H9 (cell line): ENCODE measurements around the gene NEGR1. TPM values are rescaled to one million over a fixed set of nuclear protein-coding genes. Genes with fewer than 3 reads are reported as not detected.

ENCODE experiments used
- DNase-seq: peaks from one replicate; pipeline ENCODE4 v3.0.0-alpha.2; 2017
- H2AFZ ChIP-seq: one replicate; pipeline ENCODE4 v1.6.1; 2013; ENCODE audit warnings: mild to moderate bottlenecking, low read length, control low read depth, moderate library complexity
- H2AK5ac ChIP-seq: 2 replicates; pipeline ENCODE4 v1.6.1; 2013; ENCODE audit warnings: low read length, control low read depth, mixed read lengths; ENCODE audit not compliant: insufficient read length
- H2BK120ac ChIP-seq: one replicate; pipeline ENCODE4 v1.6.1; 2013; ENCODE audit warnings: low read depth, mild to moderate bottlenecking, low read length, control low read depth, inconsistent platforms; ENCODE audit not compliant: poor library complexity, severe bottlenecking
- H2BK12ac ChIP-seq: 2 replicates; pipeline ENCODE4 v1.6.1; 2013; ENCODE audit warnings: low read length, control low read depth, mixed read lengths, low read depth; ENCODE audit not compliant: insufficient read length
- H2BK15ac ChIP-seq: 2 replicates; pipeline ENCODE4 v1.6.1; 2013; ENCODE audit warnings: low read depth, low read length, control low read depth
- H2BK20ac ChIP-seq: one replicate; pipeline ENCODE4 v1.6.1; 2013; ENCODE audit warnings: low read depth, mild to moderate bottlenecking, low read length, control low read depth, inconsistent platforms; ENCODE audit not compliant: poor library complexity, severe bottlenecking
- H2BK5ac ChIP-seq: 2 replicates; pipeline ENCODE4 v1.6.1; 2013; ENCODE audit warnings: low read length, control low read depth, mixed read lengths; ENCODE audit not compliant: insufficient read length
- H3K14ac ChIP-seq: 2 replicates; pipeline ENCODE4 v1.6.1; 2013; ENCODE audit warnings: low read length, control low read depth; ENCODE audit not compliant: insufficient read depth
- H3K18ac ChIP-seq: 2 replicates; pipeline ENCODE4 v1.6.1; 2013; ENCODE audit warnings: low read depth, mild to moderate bottlenecking, mixed read lengths, low read length, control low read depth; ENCODE audit not compliant: insufficient read length
- H3K23ac ChIP-seq: 2 replicates; pipeline ENCODE4 v1.6.1; 2013; ENCODE audit warnings: low read length, control low read depth, mixed read lengths, low read depth; ENCODE audit not compliant: insufficient read length
- H3K23me2 ChIP-seq: 2 replicates; pipeline ENCODE4 v1.6.1; 2013; ENCODE audit warnings: low read depth, mild to moderate bottlenecking, mixed read lengths, low read length, control low read depth; ENCODE audit not compliant: insufficient read length, poor library complexity, severe bottlenecking
- H3K27ac ChIP-seq: 2 replicates; pipeline ENCODE4 v1.5.1; 2013; ENCODE audit warnings: low read length, control low read depth, mixed read lengths, low read depth; ENCODE audit not compliant: insufficient read length
- H3K27me3 ChIP-seq: 2 replicates; pipeline ENCODE4 v1.6.1; 2013; ENCODE audit warnings: low read length, control low read depth, inconsistent platforms; ENCODE audit not compliant: insufficient read depth
- H3K4ac ChIP-seq: 2 replicates; pipeline ENCODE4 v1.6.1; 2013; ENCODE audit warnings: low read depth, mild to moderate bottlenecking, control low read depth, inconsistent platforms, low read length, moderate library complexity
- H3K4me1 ChIP-seq: 2 replicates; pipeline ENCODE4 v1.6.1; 2013; ENCODE audit warnings: low read length, control low read depth, inconsistent platforms; ENCODE audit not compliant: insufficient read depth
- H3K4me2 ChIP-seq: 2 replicates; pipeline ENCODE4 v1.6.1; 2013; ENCODE audit warnings: low read length, control low read depth, mixed read lengths; ENCODE audit not compliant: insufficient read length, insufficient read depth
- H3K56ac ChIP-seq: 2 replicates; pipeline ENCODE4 v1.6.1; 2013; ENCODE audit warnings: low read depth, mild to moderate bottlenecking, mixed read lengths, low read length, control low read depth; ENCODE audit not compliant: insufficient read length
- H3K79me1 ChIP-seq: 2 replicates; pipeline ENCODE4 v1.6.1; 2013; ENCODE audit warnings: low read depth, mild to moderate bottlenecking, moderate library complexity, low read length, control low read depth, inconsistent platforms; ENCODE audit not compliant: insufficient read depth, poor library complexity, severe bottlenecking
- H3K79me2 ChIP-seq: 2 replicates; pipeline ENCODE4 v1.6.1; 2013; ENCODE audit warnings: low read length, control low read depth, inconsistent platforms; ENCODE audit not compliant: insufficient read depth
- H3K9ac ChIP-seq: 2 replicates; pipeline ENCODE4 v1.6.1; 2013; ENCODE audit warnings: low read length, control low read depth, mixed read lengths; ENCODE audit not compliant: insufficient read length; ENCODE audit errors: extremely low read depth
- H3K9me3 ChIP-seq: one replicate; pipeline ENCODE4 v1.6.1; 2013; ENCODE audit warnings: low read depth, low read length, inconsistent platforms; ENCODE audit not compliant: control insufficient read depth
- H3T11ph ChIP-seq: one replicate; pipeline ENCODE4 v1.6.1; 2013; ENCODE audit warnings: mild to moderate bottlenecking, low read length, control low read depth, inconsistent platforms
- H4K20me1 ChIP-seq: one replicate; pipeline ENCODE4 v1.6.1; 2013; ENCODE audit not compliant: control insufficient read depth, insufficient read length, insufficient read depth
- H4K5ac ChIP-seq: 2 replicates; pipeline ENCODE4 v1.6.1; 2013; ENCODE audit warnings: low read depth, mild to moderate bottlenecking, mixed read lengths, low read length, control low read depth; ENCODE audit not compliant: insufficient read length
- H4K8ac ChIP-seq: replicated peaks from 2 replicates; pipeline ENCODE4 v1.6.1; 2013; ENCODE audit warnings: low read length, control low read depth, mixed read lengths, low read depth; ENCODE audit not compliant: insufficient read length
- H4K91ac ChIP-seq: 2 replicates; pipeline ENCODE4 v1.6.1; 2013; ENCODE audit warnings: low read depth, mild to moderate bottlenecking, moderate library complexity, mixed read lengths, low read length, control low read depth; ENCODE audit not compliant: insufficient read length
- H3K27ac Mint-ChIP-seq, 3 experiments: 2 replicates in 2 of 3; 3 replicates in 1 of 3; pipeline ENCODE4 v1.8.0; 2020 to 2021; ENCODE audit warnings: mixed read lengths in 3 of 3, mild to moderate bottlenecking in 1 of 3, moderate library complexity in 1 of 3
- H3K27me3 Mint-ChIP-seq: 2 replicates; pipeline ENCODE4 v1.8.0; 2021; ENCODE audit warnings: low read depth, mild to moderate bottlenecking, moderate library complexity, mixed read lengths
- H3K36me3 Mint-ChIP-seq, 3 experiments: 2 replicates in 2 of 3; 3 replicates in 1 of 3; pipeline ENCODE4 v1.8.0; 2020 to 2021; ENCODE audit warnings: low read depth in 3 of 3, mixed read lengths in 3 of 3; ENCODE audit not compliant: insufficient read depth in 1 of 3
- H3K4me1 Mint-ChIP-seq, 2 experiments: 2 replicates each; pipeline ENCODE4 v1.8.0; 2020; ENCODE audit warnings: mixed read lengths in 2 of 2
- H3K4me3 Mint-ChIP-seq, 2 experiments: 2 replicates in 1 of 2; 3 replicates in 1 of 2; pipeline ENCODE4 v1.8.0; 2020 to 2021; ENCODE audit warnings: mild to moderate bottlenecking in 2 of 2, mixed read lengths in 2 of 2, moderate library complexity in 1 of 2
- H3K9me3 Mint-ChIP-seq, 2 experiments: 2 replicates in 1 of 2; 3 replicates in 1 of 2; pipeline ENCODE4 v1.8.0; 2020; ENCODE audit warnings: mild to moderate bottlenecking in 2 of 2, mixed read lengths in 2 of 2, moderate library complexity in 1 of 2
- CTCF ChIP-seq: fragments of 200-600 bp; sonication (generic); conservative IDR thresholded peaks from 3 replicates; pipeline ENCODE4 v1.8.0; 2021; ENCODE audit warnings: antibody characterized with exemption, mild to moderate bottlenecking
- total RNA-seq: library from RNA; stranded (reverse); gene quantifications from 2 replicates; pipeline ENCODE4 v1.2.1, GENCODE V29; 2021

Gene NEGR1
- total RNA-seq, 1 experiment from 2014 or later, result 0.13 TPM

GRCh38 chr1:71494163-71494562 lies 788.2 kb downstream of the NEGR1 start:
- DNase-seq, result no peak
- Histone ChIP-seq H3K14ac (no peak overlapping the region), H4K5ac (no peak overlapping the region), H2AFZ (no peak overlapping the region), H3T11ph (no peak overlapping the region), H4K20me1 (no peaks in the 10 kb centered on the region), H4K8ac (no peak overlapping the region), H3K79me1 (no peaks in the 10 kb centered on the region), H3K79me2 (no peaks in the 10 kb centered on the region), H4K91ac (no peak overlapping the region), H3K9me3 (no peaks in the 10 kb centered on the region), H2BK120ac (no peak overlapping the region), H3K4me1 (no peaks in the 10 kb centered on the region), H3K23me2 (no peaks in the 10 kb centered on the region), H3K56ac (no peak overlapping the region), H3K9ac (no peak overlapping the region), H3K23ac (no peak overlapping the region), H2BK20ac (no peak overlapping the region), H2AK5ac (no peak overlapping the region), H3K27ac (no peak overlapping the region), H3K27me3 (no peaks in the 10 kb centered on the region), H3K4ac (no peak overlapping the region), H3K18ac (no peak overlapping the region), H2BK15ac (no peak overlapping the region), H2BK12ac (no peak overlapping the region), H2BK5ac (no peak overlapping the region), H3K4me2 (no peak overlapping the region)
- no peak for TF ChIP-seq CTCF
- Mint-ChIP-seq H3K9me3 (no peaks in the 10 kb centered on the region), H3K27me3 (no peaks in the 10 kb centered on the region), H3K4me3 (no peak overlapping the region), H3K4me1 (peaks cover 10 to 13% of the 10 kb centered on the region in 2 experiments), H3K27ac (no peak overlapping the region; a peak in 1 of 7 replicates), H3K36me3 (no peaks in the 10 kb centered on the region)
